PFSK-1 (cell line): ENCODE results near the gene COG1.

ENCODE experiments used
- POLR2AphosphoS5 ChIP-seq: IDR thresholded peaks from 2 replicates; pipeline ENCODE4 v1.6.1; 2012; ENCODE audit warnings: low read depth, mild to moderate bottlenecking, control low read depth, low read length, moderate library complexity
- TAF1 ChIP-seq: IDR thresholded peaks from 2 replicates; pipeline ENCODE4 v1.6.1; 2012; ENCODE audit warnings: low read length, control low read depth, borderline replicate concordance; ENCODE audit not compliant: insufficient read depth
- TF ChIP-seq, protein P1 (sequence below), 2 experiments: IDR thresholded peaks; 2 replicates each; pipeline versions ENCODE4 v1.6.1 to v1.8.0; 2011 to 2012; ENCODE audit warnings: low read depth in 2 of 2, low read length in 2 of 2, control low read depth in 1 of 2, inconsistent platforms in 1 of 2, mild to moderate bottlenecking in 1 of 2, moderate library complexity in 1 of 2; ENCODE audit not compliant: insufficient read depth in 1 of 2

DNA sequence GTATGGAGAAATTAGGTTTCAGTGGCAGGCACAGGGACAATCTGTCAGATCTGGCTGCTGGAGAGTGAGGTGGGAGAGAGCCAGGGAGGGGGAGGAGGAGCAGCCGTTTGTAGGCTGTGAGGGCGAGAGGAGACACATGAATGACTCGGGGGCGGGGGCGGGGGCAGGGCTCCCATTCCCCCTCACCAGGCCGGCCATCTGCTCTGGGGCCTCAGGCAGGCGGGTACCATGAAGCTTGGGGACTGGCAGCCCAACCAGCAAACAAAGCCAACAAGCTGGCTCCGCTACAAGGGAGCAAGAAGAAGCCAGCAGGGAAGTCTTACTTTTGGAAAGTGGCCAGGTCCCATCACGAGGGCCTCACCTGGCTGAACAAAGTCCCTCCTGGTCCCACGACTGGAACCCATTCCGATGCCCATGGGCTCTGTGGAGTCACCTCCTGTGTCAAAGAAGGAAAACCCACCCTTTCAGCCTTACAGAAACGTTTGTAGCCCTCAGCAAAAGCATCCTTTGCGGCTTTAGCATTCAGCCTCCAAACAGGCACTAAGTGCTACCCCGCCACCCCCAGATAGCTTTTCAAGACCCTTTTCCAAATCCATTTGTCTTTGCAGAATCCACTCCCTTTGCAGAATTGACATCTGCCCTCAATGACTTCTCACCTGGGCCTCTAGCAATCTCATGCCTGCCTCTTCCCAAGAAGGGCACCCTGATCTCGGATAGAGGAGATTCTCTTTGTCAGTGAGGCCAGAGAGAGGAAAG is 37.3 kb upstream of the COG1 start:
- TF ChIP-seq POLR2AphosphoS5, result no peak
- TF ChIP-seq TAF1, result no peak
- TF ChIP-seq, protein P1, sequence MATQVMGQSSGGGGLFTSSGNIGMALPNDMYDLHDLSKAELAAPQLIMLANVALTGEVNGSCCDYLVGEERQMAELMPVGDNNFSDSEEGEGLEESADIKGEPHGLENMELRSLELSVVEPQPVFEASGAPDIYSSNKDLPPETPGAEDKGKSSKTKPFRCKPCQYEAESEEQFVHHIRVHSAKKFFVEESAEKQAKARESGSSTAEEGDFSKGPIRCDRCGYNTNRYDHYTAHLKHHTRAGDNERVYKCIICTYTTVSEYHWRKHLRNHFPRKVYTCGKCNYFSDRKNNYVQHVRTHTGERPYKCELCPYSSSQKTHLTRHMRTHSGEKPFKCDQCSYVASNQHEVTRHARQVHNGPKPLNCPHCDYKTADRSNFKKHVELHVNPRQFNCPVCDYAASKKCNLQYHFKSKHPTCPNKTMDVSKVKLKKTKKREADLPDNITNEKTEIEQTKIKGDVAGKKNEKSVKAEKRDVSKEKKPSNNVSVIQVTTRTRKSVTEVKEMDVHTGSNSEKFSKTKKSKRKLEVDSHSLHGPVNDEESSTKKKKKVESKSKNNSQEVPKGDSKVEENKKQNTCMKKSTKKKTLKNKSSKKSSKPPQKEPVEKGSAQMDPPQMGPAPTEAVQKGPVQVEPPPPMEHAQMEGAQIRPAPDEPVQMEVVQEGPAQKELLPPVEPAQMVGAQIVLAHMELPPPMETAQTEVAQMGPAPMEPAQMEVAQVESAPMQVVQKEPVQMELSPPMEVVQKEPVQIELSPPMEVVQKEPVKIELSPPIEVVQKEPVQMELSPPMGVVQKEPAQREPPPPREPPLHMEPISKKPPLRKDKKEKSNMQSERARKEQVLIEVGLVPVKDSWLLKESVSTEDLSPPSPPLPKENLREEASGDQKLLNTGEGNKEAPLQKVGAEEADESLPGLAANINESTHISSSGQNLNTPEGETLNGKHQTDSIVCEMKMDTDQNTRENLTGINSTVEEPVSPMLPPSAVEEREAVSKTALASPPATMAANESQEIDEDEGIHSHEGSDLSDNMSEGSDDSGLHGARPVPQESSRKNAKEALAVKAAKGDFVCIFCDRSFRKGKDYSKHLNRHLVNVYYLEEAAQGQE (IDR thresholded peaks at IDR 0.05; ENCODE audit: insufficient read depth in 1 of 2, low read depth in 2 of 2, low read length in 2 of 2), result no peak
